ENCODE results near the gene SSTR3.

SSTR3 gene

GRCh38 chr22:37213941-37214730 lies 1.9 kb upstream of the SSTR3 start:
- Histone ChIP-seq H3K4me2 (ENCODE audit: low read length) (no peak overlapping the region), H4K20me1 (ENCODE audit: control insufficient read depth, insufficient read depth, low read depth, low read length) (no peaks in the 10 kb centered on the region), H3K9me2 (replicated peaks; ENCODE audit: control insufficient read depth, low read length) (no peaks in the 10 kb centered on the region), H3K27me3 (ENCODE audit: control insufficient read depth, low read length) (no peaks in the 10 kb centered on the region), H3K79me2 (ENCODE audit: control insufficient read depth, low read length) (no peaks in the 10 kb centered on the region), H3F3A (ENCODE audit: control insufficient read depth, insufficient read depth) (peaks cover 7% of the 10 kb centered on the region), H3K4me1 (ENCODE audit: control insufficient read depth, low read length) (peaks cover 31% of the 10 kb centered on the region), H3K36me3 (ENCODE audit: control insufficient read depth, low read length) (no peaks in the 10 kb centered on the region), H3K4me3 (ENCODE audit: low read length) (no peak overlapping the region), H3K27ac (ENCODE audit: low read depth, low read length) (no peak overlapping the region), H3K9me3 (ENCODE audit: control insufficient read depth, insufficient read depth, low read length) (no peaks in the 10 kb centered on the region)
- TF ChIP-seq CTCF (IDR thresholded peaks at IDR 0.05; ENCODE audit: low read depth, low read length, poor library complexity, severe bottlenecking) (no peak), EZH2phosphoT487 (IDR thresholded peaks at IDR 0.05; ENCODE audit: borderline replicate concordance, low read length) (no peak)

GRCh38 chr22:37213218-37213855 lies 1.1 kb upstream of the SSTR3 start:
- H3K36me3 ChIP-seq (ENCODE audit: control insufficient read depth, low read length) = no peaks in the 10 kb centered on the region
- no peaks in the 10 kb centered on the region for H3K9me2 ChIP-seq (replicated peaks; ENCODE audit: control insufficient read depth, low read length)
- H3K27ac ChIP-seq (ENCODE audit: low read depth, low read length) = no peak overlapping the region
- peaks cover under 1% of the 10 kb centered on the region for H3F3A ChIP-seq (ENCODE audit: control insufficient read depth, insufficient read depth)
- H3K4me1 ChIP-seq (ENCODE audit: control insufficient read depth, low read length) = peaks cover 23% of the 10 kb centered on the region
- TF ChIP-seq CTCF (IDR thresholded peaks at IDR 0.05; ENCODE audit: low read depth, low read length, poor library complexity, severe bottlenecking) (no peak), EZH2phosphoT487 (IDR thresholded peaks at IDR 0.05; ENCODE audit: borderline replicate concordance, low read length) (no peak)
- no peak overlapping the region for H3K4me2 ChIP-seq (ENCODE audit: low read length)
- no peaks in the 10 kb centered on the region for H4K20me1 ChIP-seq (ENCODE audit: control insufficient read depth, insufficient read depth, low read depth, low read length)
- no peaks in the 10 kb centered on the region for H3K9me3 ChIP-seq (ENCODE audit: control insufficient read depth, insufficient read depth, low read length)
- no peaks in the 10 kb centered on the region for H3K27me3 ChIP-seq (ENCODE audit: control insufficient read depth, low read length)
- H3K4me3 ChIP-seq (ENCODE audit: low read length) = no peak overlapping the region
- no peaks in the 10 kb centered on the region for H3K79me2 ChIP-seq (ENCODE audit: control insufficient read depth, low read length)

GRCh38 chr22:37211866-37212173 lies 457 bp downstream of the SSTR3 start:
- TF ChIP-seq CTCF (IDR thresholded peaks at IDR 0.05; ENCODE audit: low read depth, low read length, poor library complexity, severe bottlenecking) (no peak), EZH2phosphoT487 (IDR thresholded peaks at IDR 0.05; ENCODE audit: borderline replicate concordance, low read length) (no peak)
- Histone ChIP-seq H3K4me3 (ENCODE audit: low read length) (no peak overlapping the region), H4K20me1 (ENCODE audit: control insufficient read depth, insufficient read depth, low read depth, low read length) (no peaks in the 10 kb centered on the region), H3K4me1 (ENCODE audit: control insufficient read depth, low read length) (peaks cover 21% of the 10 kb centered on the region), H3K27ac (ENCODE audit: low read depth, low read length) (no peak overlapping the region), H3K79me2 (ENCODE audit: control insufficient read depth, low read length) (no peaks in the 10 kb centered on the region), H3F3A (ENCODE audit: control insufficient read depth, insufficient read depth) (no peaks in the 10 kb centered on the region), H3K4me2 (ENCODE audit: low read length) (no peak overlapping the region), H3K36me3 (ENCODE audit: control insufficient read depth, low read length) (no peaks in the 10 kb centered on the region), H3K9me2 (replicated peaks; ENCODE audit: control insufficient read depth, low read length) (no peaks in the 10 kb centered on the region), H3K9me3 (ENCODE audit: control insufficient read depth, insufficient read depth, low read length) (no peaks in the 10 kb centered on the region), H3K27me3 (ENCODE audit: control insufficient read depth, low read length) (no peaks in the 10 kb centered on the region)

Data from DOHH2 (cell line).